DMS53 treated with DMSO at 0.1 percent for 48 hours (cell line): ENCODE data around the gene SLC16A11.

Experiments used
- DNase-seq: peaks from one replicate; lab custom pipeline; 2025; ENCODE audit not compliant: unreplicated experiment; lab: John Stamatoyannopoulos, UW

SLC16A11 gene

GRCh38 chr17:7027335-7027734, 16.6 kb downstream of the SLC16A11 start:
- no peak for DNase-seq

DNA sequence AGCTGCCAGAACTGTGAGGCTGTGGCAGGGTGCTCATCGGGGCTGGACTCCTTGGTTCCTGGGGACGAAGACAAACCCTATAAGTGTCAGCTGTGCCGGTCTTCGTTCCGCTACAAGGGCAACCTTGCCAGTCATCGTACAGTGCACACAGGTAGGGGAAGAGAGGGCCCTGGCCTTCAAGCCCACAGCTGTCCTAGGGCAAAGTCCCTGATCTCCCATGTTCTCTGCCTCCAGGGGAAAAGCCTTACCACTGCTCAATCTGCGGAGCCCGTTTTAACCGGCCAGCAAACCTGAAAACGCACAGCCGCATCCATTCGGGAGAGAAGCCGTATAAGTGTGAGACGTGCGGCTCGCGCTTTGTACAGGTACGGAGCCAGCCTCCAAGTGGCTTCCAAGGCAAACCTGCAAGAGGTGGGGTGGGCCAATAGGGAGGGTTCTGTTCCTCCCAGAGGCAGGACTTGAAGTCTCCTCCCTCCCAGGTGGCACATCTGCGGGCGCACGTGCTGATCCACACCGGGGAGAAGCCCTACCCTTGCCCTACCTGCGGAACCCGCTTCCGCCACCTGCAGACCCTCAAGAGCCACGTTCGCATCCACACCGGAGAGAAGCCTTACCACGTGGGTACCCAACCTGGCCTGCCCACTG, 17.3 kb downstream of the SLC16A11 start:
- DNase-seq = no peak

DNA sequence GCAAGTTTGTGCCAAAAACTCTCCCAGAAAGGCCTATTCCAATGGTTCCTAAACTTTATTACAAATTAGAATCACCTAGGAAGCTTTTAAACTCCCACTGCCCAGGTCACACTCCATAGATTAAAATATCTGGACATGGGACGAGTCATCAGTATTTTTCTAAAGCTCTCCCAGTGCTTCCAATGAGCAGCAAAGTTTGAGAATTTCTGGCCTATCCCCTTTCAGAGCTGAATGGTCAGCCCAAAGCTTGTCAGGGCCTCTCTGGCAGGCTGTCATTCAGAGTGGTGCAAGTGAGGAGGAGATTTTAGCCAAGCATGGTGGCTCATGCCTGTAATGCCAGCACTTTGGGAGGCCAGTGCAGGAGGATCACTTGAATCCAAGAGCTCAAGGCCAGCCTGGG, 18.6 kb downstream of the SLC16A11 start:
- no peak for DNase-seq

GRCh38 chr17:7024402-7024785, 19.5 kb downstream of the SLC16A11 start:
- no peak for DNase-seq

DNA sequence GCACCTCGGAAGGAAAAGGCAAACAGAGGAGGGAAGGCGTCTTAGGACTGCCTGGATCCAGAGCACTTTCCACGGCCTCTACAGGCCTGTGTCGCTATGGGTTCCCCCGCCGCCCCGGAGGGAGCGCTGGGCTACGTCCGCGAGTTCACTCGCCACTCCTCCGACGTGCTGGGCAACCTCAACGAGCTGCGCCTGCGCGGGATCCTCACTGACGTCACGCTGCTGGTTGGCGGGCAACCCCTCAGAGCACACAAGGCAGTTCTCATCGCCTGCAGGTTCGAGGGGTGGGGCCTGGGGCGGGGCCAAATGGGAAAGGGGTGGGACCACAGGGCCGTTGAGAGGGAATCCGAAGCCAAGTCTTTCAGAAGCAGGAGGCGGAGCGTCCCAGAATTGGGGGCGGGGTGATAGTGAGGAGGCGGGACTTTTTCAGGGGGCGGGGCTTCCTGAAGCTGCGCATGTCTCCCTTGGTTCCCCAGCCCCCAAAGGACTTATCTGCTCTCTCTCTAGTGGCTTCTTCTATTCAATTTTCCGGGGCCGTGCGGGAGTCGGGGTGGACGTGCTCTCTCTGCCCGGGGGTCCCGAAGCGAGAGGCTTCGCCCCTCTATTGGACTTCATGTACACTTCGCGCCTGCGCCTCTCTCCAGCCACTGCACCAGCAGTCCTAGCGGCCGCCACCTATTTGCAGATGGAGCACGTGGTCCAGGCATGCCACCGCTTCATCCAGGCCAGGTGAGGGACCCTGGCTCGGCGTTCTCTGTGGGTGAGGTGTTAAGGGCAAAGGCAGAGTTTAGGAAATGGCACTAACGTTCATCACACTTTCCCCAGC, 20.1 kb downstream of the SLC16A11 start:
- peak; percentile 49 for DNase-seq

GRCh38 chr17:7022781-7023571, 20.9 kb downstream of the SLC16A11 start, which contains the start of gene BCL6B:
BCL6B (plus strand) TSS chr17:7023050; CDS start chr17:7023672, 622 bp downstream.
- no peak for DNase-seq

DNA sequence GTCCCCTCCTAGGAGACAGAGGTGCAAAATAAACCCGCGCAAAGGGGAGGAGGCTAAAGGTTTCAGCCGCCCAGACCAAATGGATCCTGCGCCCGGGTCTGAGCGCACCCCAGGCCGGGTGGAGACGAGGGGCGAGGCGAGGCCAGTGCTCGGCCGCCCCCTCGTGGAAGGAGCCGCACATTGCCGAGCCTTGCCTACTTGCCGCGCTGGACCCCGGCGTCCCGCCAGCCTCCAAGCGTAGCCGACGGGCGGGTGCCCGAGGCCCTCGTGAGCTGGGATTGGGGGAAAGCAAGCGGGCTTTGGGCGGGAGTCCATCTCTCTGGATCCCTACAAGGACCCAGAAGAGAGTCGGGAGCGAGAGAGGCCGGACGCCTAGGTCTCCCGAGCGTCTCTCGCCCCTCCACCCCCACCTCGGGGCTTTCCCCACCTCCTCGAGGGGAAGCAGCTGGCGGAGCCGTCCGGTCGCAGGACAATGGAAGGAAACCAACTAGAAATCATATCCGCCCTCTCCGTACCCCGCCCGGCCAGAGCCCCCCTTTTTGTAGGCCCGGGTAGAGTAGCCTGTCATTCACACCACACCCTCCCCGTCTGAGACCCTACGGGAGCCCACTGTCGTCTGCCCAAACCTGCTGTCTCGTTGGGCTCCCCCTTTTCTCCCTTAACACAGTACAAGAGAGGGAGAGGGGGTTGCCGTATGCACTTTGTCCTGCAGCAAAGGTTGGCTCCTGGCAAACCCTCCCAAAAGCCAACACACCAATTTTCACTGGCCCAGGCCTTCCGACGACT, 21.7 kb downstream of the SLC16A11 start:
- DNase-seq = peak; percentile 76

- DNase-seq = peak; percentile 19
Observed at GRCh38 chr17:7020894-7021664, 22.8 kb downstream of the SLC16A11 start.

- DNase-seq = peak; percentile 50
Observed at GRCh38 chr17:7019839-7020519, 23.9 kb downstream of the SLC16A11 start.

GRCh38 chr17:7019367-7019766, 24.5 kb downstream of the SLC16A11 start:
- no peak for DNase-seq

DNA sequence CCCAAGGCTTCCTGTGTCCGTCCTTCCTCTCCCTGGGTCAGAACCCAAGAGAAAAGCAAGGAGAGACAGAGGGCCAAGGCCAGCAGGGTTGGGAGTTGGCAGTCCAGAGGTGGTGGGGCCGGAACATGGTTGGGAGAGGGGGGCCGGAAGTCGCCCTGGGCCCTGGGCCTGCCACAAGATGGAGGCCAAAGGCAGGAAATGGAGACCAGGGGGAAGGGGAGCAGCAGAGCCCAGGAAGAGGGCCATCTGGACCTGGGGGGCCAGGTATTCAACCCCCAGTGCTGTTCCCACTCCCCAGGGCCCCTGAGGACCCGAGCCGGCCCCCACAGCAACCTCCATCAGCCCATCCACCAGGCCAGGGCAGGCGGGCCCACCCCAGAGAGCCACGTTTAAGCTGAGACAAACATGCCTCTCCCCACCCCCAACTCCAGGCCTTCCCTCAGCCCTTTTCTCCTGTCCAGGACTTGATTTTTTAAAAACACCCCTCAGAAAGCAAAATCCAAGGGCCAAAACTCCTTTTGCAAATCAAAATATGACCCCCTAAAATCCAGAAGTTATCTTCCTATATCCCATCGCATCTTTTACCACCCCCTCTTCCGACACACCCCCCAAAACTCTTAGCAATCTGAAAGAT, 25.4 kb downstream of the SLC16A11 start:
- DNase-seq = no peak

GRCh38 chr17:7017827-7018200, 26.1 kb downstream of the SLC16A11 start:
- DNase-seq = no peak

- no peak for DNase-seq
Observed at GRCh38 chr17:7016886-7017826, 26.7 kb downstream of the SLC16A11 start.

- no peak for DNase-seq
Observed at GRCh38 chr17:7016418-7016817, 27.5 kb downstream of the SLC16A11 start.

- DNase-seq = peak; percentile 82
Observed at GRCh38 chr17:7014995-7015958, 28.6 kb downstream of the SLC16A11 start.

GRCh38 chr17:7014261-7014994, 29.5 kb downstream of the SLC16A11 start:
- peak; percentile 98 for DNase-seq
